Parathyroid adenoma (tissue), 2 donors: ENCODE results near the gene TOR1AIP1.

Experiments used
- H2AFZ ChIP-seq: fragments of 300-600 bp; sonication (generic); one replicate; pipeline ENCODE4 v1.7.0; 2017; ENCODE audit warnings: antibody characterized with exemption, mild to moderate bottlenecking
- H3K27ac ChIP-seq: fragments of 300-600 bp; sonication (generic); one replicate; pipeline ENCODE4 v1.7.0; 2017
- H3K27me3 ChIP-seq: fragments of 300-600 bp; sonication (generic); one replicate; pipeline ENCODE4 v1.7.0; 2017; ENCODE audit warnings: low read length; ENCODE audit not compliant: control insufficient read depth, insufficient read depth
- H3K36me3 ChIP-seq: fragments of 300-600 bp; sonication (generic); one replicate; pipeline ENCODE4 v1.7.0; 2017; ENCODE audit warnings: low read length; ENCODE audit not compliant: control insufficient read depth, insufficient read depth
- H3K4me1 ChIP-seq: fragments of 300-600 bp; sonication (generic); one replicate; pipeline ENCODE4 v1.7.0; 2017; ENCODE audit warnings: control low read depth
- H3K4me2 ChIP-seq: fragments of 300-600 bp; sonication (generic); one replicate; pipeline ENCODE4 v1.7.0; 2017; ENCODE audit warnings: low read length
- H3K4me3 ChIP-seq: fragments of 300-600 bp; sonication (generic); one replicate; pipeline ENCODE4 v1.7.0; 2017; ENCODE audit warnings: low read depth, low read length
- H3K79me2 ChIP-seq: fragments of 300-600 bp; sonication (generic); one replicate; pipeline ENCODE4 v1.7.0; 2017; ENCODE audit warnings: control low read depth
- H3K9ac ChIP-seq: fragments of 300-600 bp; sonication (generic); one replicate; pipeline ENCODE4 v1.7.0; 2017; ENCODE audit warnings: mild to moderate bottlenecking
- H3K9me3 ChIP-seq: fragments of 300-600 bp; sonication (generic); one replicate; pipeline ENCODE4 v1.7.0; 2017; ENCODE audit warnings: low read length; ENCODE audit not compliant: control insufficient read depth
- CTCF ChIP-seq: fragments of 300-600 bp; sonication (generic); IDR thresholded peaks from one replicate; pipeline ENCODE4 v1.7.0; 2017; ENCODE audit warnings: antibody characterized with exemption, mild to moderate bottlenecking
- donor health status: primary hyperparathyroidism.

The TOR1AIP1 gene

GRCh38 chr1:179877586-179878265 lies 4.4 kb upstream of the TOR1AIP1 start, which contains the start of gene TOR1AIP2:
Gene TOR1AIP2 (minus strand): TSS chr1:179877803. CDS start chr1:179852665, 25,138 bp downstream.
- H3K4me1 ChIP-seq: peaks cover 8% of the 10 kb centered on the region

GRCh38 chr1:179879797-179880196 lies 2.3 kb upstream of the TOR1AIP1 start:
- Histone ChIP-seq H3K9me3 (no peaks in the 10 kb centered on the region), H3K4me3 (no peak overlapping the region), H2AFZ (no peak overlapping the region), H3K36me3 (no peaks in the 10 kb centered on the region), H3K4me2 (no peak overlapping the region), H3K27me3 (no peaks in the 10 kb centered on the region), H3K4me1 (peaks cover 11% of the 10 kb centered on the region), H3K27ac (no peak overlapping the region), H3K9ac (no peak overlapping the region), H3K79me2 (peaks cover 5% of the 10 kb centered on the region)
- no peak for TF ChIP-seq CTCF

More at GRCh38 chr1:179877586-179878265, 4.4 kb upstream of the TOR1AIP1 start, which contains the start of gene TOR1AIP2:
- H3K4me2 ChIP-seq: peak within 1 kb of the TSS; percentile 79
- H2AFZ ChIP-seq: peak within 1 kb of the TSS; percentile 91
- no peak within 1 kb of the TSS for H3K9ac ChIP-seq
- TF ChIP-seq CTCF: no peak
- peaks cover 3% of the 10 kb centered on the region for H3K79me2 ChIP-seq
- peak within 1 kb of the TSS; percentile 49 for H3K27ac ChIP-seq
- no peaks in the 10 kb centered on the region for H3K36me3 ChIP-seq
- no peaks in the 10 kb centered on the region for H3K27me3 ChIP-seq
- peak within 1 kb of the TSS; percentile 91 for H3K4me3 ChIP-seq
- H3K9me3 ChIP-seq: no peaks in the 10 kb centered on the region

- Histone ChIP-seq H3K4me1 (peaks cover 8% of the 10 kb centered on the region), H3K9ac (peak overlapping the region; percentile 50), H3K36me3 (no peaks in the 10 kb centered on the region), H3K4me3 (peak overlapping the region; percentile 97), H3K9me3 (no peaks in the 10 kb centered on the region), H2AFZ (peak overlapping the region; percentile 77), H3K4me2 (peak overlapping the region; percentile 91), H3K27me3 (no peaks in the 10 kb centered on the region), H3K27ac (peak overlapping the region; percentile 98), H3K79me2 (peaks cover 13% of the 10 kb centered on the region)
- TF ChIP-seq CTCF: no peak
These were observed 338 bp upstream of the TOR1AIP1 start for GRCh38 chr1:179881642-179882252.

GRCh38 chr1:179883040-179883744 lies 1.1 kb downstream of the TOR1AIP1 start:
- H3K4me2 ChIP-seq: peak overlapping the region; percentile 88
- no peak for TF ChIP-seq CTCF
- no peaks in the 10 kb centered on the region for H3K9me3 ChIP-seq
- H3K36me3 ChIP-seq: no peaks in the 10 kb centered on the region
- peak overlapping the region; percentile 80 for H2AFZ ChIP-seq
- H3K79me2 ChIP-seq: peaks cover 16% of the 10 kb centered on the region
- H3K9ac ChIP-seq: no peak overlapping the region
- no peaks in the 10 kb centered on the region for H3K27me3 ChIP-seq
- H3K4me1 ChIP-seq: peaks cover 7% of the 10 kb centered on the region
- peak overlapping the region; percentile 97 for H3K4me3 ChIP-seq
- peak overlapping the region; percentile 98 for H3K27ac ChIP-seq
